ENCODE data around the gene ADAMTS6.

DNA sequence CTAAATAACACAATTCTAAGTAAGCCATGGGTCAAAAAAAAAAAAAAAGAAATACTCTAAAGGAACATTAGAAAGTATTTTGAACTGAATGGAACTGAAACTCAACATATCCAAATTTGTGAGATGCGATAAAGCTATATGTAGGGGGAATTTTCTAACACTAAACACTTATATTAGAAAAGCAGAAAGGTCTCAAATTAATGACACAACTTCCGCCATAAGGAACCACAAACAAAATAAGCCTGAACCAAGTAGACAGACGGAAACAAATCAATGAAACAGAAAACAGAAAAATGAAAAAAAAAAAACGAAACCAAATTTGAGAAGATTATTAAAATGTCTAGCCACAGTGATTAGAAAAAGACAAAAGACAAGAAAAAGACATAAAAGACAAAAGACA is 39.9 kb downstream of the ADAMTS6 start:
- TF ChIP-seq, protein P1, sequence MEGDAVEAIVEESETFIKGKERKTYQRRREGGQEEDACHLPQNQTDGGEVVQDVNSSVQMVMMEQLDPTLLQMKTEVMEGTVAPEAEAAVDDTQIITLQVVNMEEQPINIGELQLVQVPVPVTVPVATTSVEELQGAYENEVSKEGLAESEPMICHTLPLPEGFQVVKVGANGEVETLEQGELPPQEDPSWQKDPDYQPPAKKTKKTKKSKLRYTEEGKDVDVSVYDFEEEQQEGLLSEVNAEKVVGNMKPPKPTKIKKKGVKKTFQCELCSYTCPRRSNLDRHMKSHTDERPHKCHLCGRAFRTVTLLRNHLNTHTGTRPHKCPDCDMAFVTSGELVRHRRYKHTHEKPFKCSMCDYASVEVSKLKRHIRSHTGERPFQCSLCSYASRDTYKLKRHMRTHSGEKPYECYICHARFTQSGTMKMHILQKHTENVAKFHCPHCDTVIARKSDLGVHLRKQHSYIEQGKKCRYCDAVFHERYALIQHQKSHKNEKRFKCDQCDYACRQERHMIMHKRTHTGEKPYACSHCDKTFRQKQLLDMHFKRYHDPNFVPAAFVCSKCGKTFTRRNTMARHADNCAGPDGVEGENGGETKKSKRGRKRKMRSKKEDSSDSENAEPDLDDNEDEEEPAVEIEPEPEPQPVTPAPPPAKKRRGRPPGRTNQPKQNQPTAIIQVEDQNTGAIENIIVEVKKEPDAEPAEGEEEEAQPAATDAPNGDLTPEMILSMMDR (IDR thresholded peaks at IDR 0.05; ENCODE audit: insufficient read depth, low read length), result no peak
- TF ChIP-seq, protein P2, sequence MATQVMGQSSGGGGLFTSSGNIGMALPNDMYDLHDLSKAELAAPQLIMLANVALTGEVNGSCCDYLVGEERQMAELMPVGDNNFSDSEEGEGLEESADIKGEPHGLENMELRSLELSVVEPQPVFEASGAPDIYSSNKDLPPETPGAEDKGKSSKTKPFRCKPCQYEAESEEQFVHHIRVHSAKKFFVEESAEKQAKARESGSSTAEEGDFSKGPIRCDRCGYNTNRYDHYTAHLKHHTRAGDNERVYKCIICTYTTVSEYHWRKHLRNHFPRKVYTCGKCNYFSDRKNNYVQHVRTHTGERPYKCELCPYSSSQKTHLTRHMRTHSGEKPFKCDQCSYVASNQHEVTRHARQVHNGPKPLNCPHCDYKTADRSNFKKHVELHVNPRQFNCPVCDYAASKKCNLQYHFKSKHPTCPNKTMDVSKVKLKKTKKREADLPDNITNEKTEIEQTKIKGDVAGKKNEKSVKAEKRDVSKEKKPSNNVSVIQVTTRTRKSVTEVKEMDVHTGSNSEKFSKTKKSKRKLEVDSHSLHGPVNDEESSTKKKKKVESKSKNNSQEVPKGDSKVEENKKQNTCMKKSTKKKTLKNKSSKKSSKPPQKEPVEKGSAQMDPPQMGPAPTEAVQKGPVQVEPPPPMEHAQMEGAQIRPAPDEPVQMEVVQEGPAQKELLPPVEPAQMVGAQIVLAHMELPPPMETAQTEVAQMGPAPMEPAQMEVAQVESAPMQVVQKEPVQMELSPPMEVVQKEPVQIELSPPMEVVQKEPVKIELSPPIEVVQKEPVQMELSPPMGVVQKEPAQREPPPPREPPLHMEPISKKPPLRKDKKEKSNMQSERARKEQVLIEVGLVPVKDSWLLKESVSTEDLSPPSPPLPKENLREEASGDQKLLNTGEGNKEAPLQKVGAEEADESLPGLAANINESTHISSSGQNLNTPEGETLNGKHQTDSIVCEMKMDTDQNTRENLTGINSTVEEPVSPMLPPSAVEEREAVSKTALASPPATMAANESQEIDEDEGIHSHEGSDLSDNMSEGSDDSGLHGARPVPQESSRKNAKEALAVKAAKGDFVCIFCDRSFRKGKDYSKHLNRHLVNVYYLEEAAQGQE (IDR thresholded peaks at IDR 0.05; ENCODE audit: insufficient replicate concordance, low read depth), result no peak
